GM12873 (cell line): Measurements from ENCODE around the gene SF3B6.

Source experiments
- CTCF ChIP-seq: IDR thresholded peaks from 2 replicates; pipeline ENCODE4 v1.5.1; 2012; ENCODE audit warnings: low read depth, mild to moderate bottlenecking, moderate library complexity, low read length, control low read depth; ENCODE audit not compliant: insufficient read depth; ENCODE audit errors: missing control alignments

Gene SF3B6

GRCh38 chr2:24104906-24105305 lies 28.8 kb upstream of the SF3B6 start:
- no peak for TF ChIP-seq CTCF

DNA sequence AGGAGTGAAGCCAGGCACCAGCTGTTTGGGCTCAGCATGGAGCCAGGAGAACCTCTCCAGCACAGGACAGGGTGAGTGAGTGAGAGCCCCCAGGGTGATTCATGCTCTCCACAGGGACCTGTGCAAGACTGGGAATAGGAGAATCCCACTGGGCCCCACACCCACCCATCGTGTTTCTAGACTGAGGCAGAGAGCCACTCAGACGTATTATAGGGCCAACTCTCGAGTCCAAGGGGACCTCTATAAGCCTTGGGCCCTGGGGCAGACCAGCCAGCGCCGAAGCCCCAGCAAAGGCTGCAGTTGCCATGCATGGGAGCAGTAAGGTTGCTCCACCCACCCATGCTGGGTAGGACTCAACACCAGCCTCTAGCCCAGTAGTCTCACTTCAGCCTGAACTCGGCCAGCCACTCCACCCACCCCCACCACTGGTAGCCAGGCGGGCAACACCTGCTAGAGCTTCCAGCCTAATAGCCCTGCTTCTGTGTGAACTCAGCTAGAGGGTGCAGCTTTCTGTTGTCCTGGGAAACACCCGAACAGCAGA lies 28.1 kb upstream of the SF3B6 start:
- no peak for TF ChIP-seq CTCF

DNA sequence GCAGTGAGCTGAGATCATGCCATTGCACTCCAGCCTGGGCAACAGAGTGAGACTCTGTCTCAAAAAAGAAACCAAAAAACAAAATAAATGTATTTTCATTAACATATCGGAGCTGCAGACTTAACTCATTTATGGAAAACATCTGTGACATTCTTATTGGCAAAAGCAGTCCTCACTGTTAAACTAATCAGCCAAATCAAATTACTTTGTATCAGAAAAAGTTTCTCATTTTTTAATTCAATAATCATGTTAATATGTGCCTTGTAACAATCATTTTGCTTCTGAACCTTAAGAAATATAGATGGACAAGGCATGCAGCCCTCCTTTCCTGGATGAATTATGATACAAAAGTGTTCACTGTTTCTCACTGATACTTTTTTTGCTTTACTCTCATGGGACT lies 26.6 kb upstream of the SF3B6 start:
- TF ChIP-seq CTCF = no peak

DNA sequence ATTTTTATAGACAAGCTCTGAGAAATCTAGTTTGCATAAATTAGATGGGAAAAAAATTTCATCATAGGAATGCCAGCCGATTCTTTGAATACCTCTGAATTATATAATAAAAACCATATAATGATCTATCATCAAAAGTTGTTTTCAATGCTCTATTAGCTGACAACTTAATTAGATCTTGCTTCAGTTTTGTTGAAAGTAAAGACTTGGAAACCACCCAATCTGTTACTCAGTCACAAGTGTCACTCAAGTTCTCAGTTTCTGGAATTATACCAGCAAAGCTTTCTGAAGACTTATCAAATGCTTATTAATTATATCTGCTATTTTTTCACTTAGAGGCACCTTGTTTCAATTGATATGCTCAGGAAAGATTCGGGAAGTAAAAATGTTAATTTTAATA lies 25.9 kb upstream of the SF3B6 start:
- no peak for TF ChIP-seq CTCF

DNA sequence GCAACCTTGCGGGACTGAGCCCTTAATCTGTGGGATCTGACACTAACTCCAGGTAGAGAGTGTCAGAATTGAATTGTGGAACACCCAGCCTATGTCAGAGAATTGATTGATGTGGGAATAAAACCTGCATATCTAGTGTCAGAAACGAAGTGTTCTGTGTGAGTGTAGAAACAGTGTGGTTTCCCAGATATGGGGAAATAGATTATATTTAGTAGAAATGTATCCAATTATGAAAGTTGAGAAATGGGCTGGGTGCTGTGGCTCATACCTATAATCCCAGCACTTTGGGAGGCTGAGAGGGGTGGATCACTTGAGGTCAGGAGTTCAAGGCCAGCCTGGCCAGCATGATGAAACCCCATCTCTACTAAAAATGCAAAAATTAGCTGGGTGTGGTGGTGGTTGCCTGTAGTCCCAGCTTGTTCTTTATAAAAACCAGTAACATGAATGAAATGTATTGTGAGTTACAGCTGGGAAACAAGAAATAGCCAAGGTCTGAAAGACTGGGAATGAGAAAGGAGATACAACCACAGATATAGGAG lies 12.8 kb upstream of the SF3B6 start:
- TF ChIP-seq CTCF = no peak

- no peak for TF ChIP-seq CTCF
These were observed 10.9 kb upstream of the SF3B6 start for GRCh38 chr2:24087032-24087431.

DNA sequence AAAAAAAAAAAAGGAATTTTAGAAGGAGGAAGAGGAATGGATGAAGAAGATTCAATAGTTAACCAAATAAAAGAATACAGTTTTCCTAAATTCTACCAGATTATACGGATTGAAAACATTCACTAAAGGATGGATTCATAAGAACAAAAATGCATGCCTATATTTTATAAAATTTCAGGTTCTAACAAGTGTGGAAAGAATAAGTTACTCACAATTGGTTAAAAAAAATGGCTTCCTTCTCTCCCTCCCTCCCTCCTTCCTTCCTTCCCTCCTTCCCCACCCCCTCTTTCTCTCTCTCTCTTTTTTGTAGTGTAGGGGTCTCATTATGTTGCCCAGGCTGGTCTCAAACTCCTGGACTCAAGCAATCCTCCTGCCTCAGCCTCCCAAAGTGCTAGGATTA lies 10.1 kb upstream of the SF3B6 start:
- no peak for TF ChIP-seq CTCF

GRCh38 chr2:24085200-24085489 lies 9.0 kb upstream of the SF3B6 start:
- TF ChIP-seq CTCF = no peak
